Erythroblast (primary cell): ENCODE results near the gene MGAT5B.

Experiments used
- GATA1 ChIP-seq: IDR thresholded peaks from 2 replicates; pipeline ENCODE4 v1.6.1; 2011; ENCODE audit warnings: low read depth, mild to moderate bottlenecking, control low read depth, low read length, moderate library complexity
- POLR2A ChIP-seq: IDR thresholded peaks from 2 replicates; pipeline ENCODE4 v1.6.1; 2011; ENCODE audit warnings: mild to moderate bottlenecking, low read length

- no peak for TF ChIP-seq POLR2A
- no peak for TF ChIP-seq GATA1
Observed at GRCh38 chr17:76897023-76897422, 28.8 kb downstream of the MGAT5B start.
